HepG2 (cell line): ENCODE results near the gene CTSA. TPM values are rescaled to one million over a fixed set of nuclear protein-coding genes. Genes with fewer than 3 reads are reported as not detected.

Experiments
- ARHGAP35 ChIP-seq: sonication (generic); formaldehyde crosslinking; IDR thresholded peaks from 2 replicates; pipeline ENCODE4 v1.9.0; 2022; ENCODE audit warnings: mild to moderate bottlenecking, inconsistent platforms, moderate library complexity, missing genetic modification reagents, borderline replicate concordance
- ARID4A ChIP-seq: sonication (generic); formaldehyde crosslinking; IDR thresholded peaks from 2 replicates; pipeline ENCODE4 v1.5.0; 2020; ENCODE audit warnings: mild to moderate bottlenecking, missing genetic modification reagents, borderline replicate concordance
- CHD2 ChIP-seq: IDR thresholded peaks from 2 replicates; pipeline ENCODE4 v1.6.1; 2011; ENCODE audit warnings: low read depth, low read length, improper control_type of control experiment
- ELF1 ChIP-seq: sonication (generic); formaldehyde crosslinking; IDR thresholded peaks from 2 replicates; pipeline ENCODE4 v1.4.0; 2020; ENCODE audit warnings: missing genetic modification reagents
- GATA4 ChIP-seq: sonication (generic); IDR thresholded peaks from 2 replicates; pipeline ENCODE4 v1.6.1; 2016; ENCODE audit warnings: antibody characterized with exemption, low read depth, borderline replicate concordance
- GATAD2A ChIP-seq: IDR thresholded peaks from 2 replicates; pipeline ENCODE4 v1.6.1; 2016
- GRHL1 ChIP-seq: sonication (generic); formaldehyde crosslinking; conservative IDR thresholded peaks from 2 replicates; pipeline ENCODE4 v1.8.0; 2022; ENCODE audit warnings: missing genetic modification reagents
- HNF1A ChIP-seq, 2 experiments: sonication (generic) in 1 of 2; formaldehyde crosslinking in 1 of 2; IDR thresholded peaks; 2 replicates each; pipeline versions ENCODE4 v1.4.0 to v1.6.1; 2016 to 2020; ENCODE audit warnings: borderline replicate concordance in 1 of 2, low read depth in 1 of 2, mild to moderate bottlenecking in 1 of 2, missing genetic modification reagents in 1 of 2
- KDM5B ChIP-seq: sonication (generic); formaldehyde crosslinking; IDR thresholded peaks from 2 replicates; pipeline ENCODE4 v1.4.0; 2020; ENCODE audit warnings: missing genetic modification reagents, mild to moderate bottlenecking, borderline replicate concordance
- PATZ1 ChIP-seq: sonication (generic); formaldehyde crosslinking; IDR thresholded peaks from 2 replicates; pipeline ENCODE4 v1.4.0; 2020; ENCODE audit warnings: missing genetic modification reagents
- SOX5 ChIP-seq: IDR thresholded peaks from 2 replicates; pipeline ENCODE4 v1.6.1; 2016; ENCODE audit warnings: borderline replicate concordance
- TARDBP ChIP-seq: sonication (generic); formaldehyde crosslinking; IDR thresholded peaks from 2 replicates; pipeline ENCODE4 v1.8.0; 2022; ENCODE audit warnings: mild to moderate bottlenecking, missing genetic modification reagents
- ZBTB7B ChIP-seq: sonication (generic); formaldehyde crosslinking; IDR thresholded peaks from 2 replicates; pipeline ENCODE4 v1.4.0; 2020; ENCODE audit warnings: missing genetic modification reagents
- ZC3H13 ChIP-seq: sonication (generic); formaldehyde crosslinking; IDR thresholded peaks from 2 replicates; pipeline ENCODE4 v1.8.1; 2023; ENCODE audit warnings: mild to moderate bottlenecking, missing genetic modification reagents, moderate library complexity
- ZEB1 ChIP-seq: IDR thresholded peaks from 2 replicates; pipeline ENCODE4 v1.6.1; 2012; ENCODE audit warnings: mild to moderate bottlenecking, low read depth, inconsistent platforms; ENCODE audit not compliant: insufficient replicate concordance
- ZNF121 ChIP-seq: sonication (generic); formaldehyde crosslinking; IDR thresholded peaks from 2 replicates; pipeline ENCODE4 v1.5.0; 2020; ENCODE audit warnings: mild to moderate bottlenecking, missing genetic modification reagents
- ZNF572 ChIP-seq: sonication (generic); formaldehyde crosslinking; IDR thresholded peaks from 2 replicates; pipeline ENCODE4 v1.5.1; 2020; ENCODE audit warnings: mild to moderate bottlenecking, missing genetic modification reagents
- ZNF577 ChIP-seq: sonication (generic); formaldehyde crosslinking; IDR thresholded peaks from 2 replicates; pipeline ENCODE4 v1.4.0; 2020; ENCODE audit warnings: mild to moderate bottlenecking, low read depth, missing genetic modification reagents, borderline replicate concordance
- polyA plus RNA-seq, 8 experiments: library from polyadenylated mRNA; depleted of rRNA in 3 of 8; stranded (reverse) in 7 of 8; unstranded in 1 of 8; fragments of >200 nt; fragmentation: Illumina TruSeq in 4 of 8; extraction: Trizol in 4 of 8; gene quantifications; 2 replicates each; pipeline versions ENCODE4 v1.2.1 to v1.2.3, GENCODE V29; 2011 to 2016; ENCODE audit warnings: low read depth in 4 of 8, missing spikeins in 1 of 8, mixed read lengths in 1 of 8; ENCODE audit not compliant: insufficient read depth in 1 of 8
- total RNA-seq, 5 experiments: library from RNA; depleted of rRNA; stranded (reverse); fragments of >200 nt; fragmentation: Illumina TruSeq; extraction: Trizol; gene quantifications; 2 replicates each; pipeline ENCODE4 v1.2.3, GENCODE V29; 2016; ENCODE audit warnings: low read depth in 1 of 5

CTSA gene
- total and polyA plus RNA-seq, 2 of the 13 experiments (the other 11 are each of a cell fraction or from before 2014, with no cell fraction given): 202 to 231 TPM

GRCh38 chr20:45888681-45889080 is 2.5 kb upstream of the CTSA start (continued):
- TF ChIP-seq TARDBP (CRISPR knock-in tag): 0 out of 2 replicates have a peak, but pooled peaks have one; percentile 22
- no peak for TF ChIP-seq GRHL1
- TF ChIP-seq ARID4A (CRISPR knock-in tag): no peak
- TF ChIP-seq CHD2: no peak
- no peak for TF ChIP-seq ELF1 (CRISPR knock-in tag)
- no peak for TF ChIP-seq SOX5 (CRISPR knock-in tag)
- no peak for TF ChIP-seq ARHGAP35 (CRISPR knock-in tag)
- no peak for TF ChIP-seq GATAD2A (CRISPR knock-in tag)
- no peak for TF ChIP-seq GATA4
- no peak for TF ChIP-seq ZEB1
- TF ChIP-seq PATZ1 (CRISPR knock-in tag): no peak
- TF ChIP-seq ZBTB7B (CRISPR knock-in tag): no peak
- no peak for TF ChIP-seq HNF1A (IDR thresholded peaks at IDR 0.05; ENCODE audit: low read depth)
- no peak for TF ChIP-seq HNF1A (CRISPR knock-in tag; IDR thresholded peaks at IDR 0.05; ENCODE audit: borderline replicate concordance)
- no peak for TF ChIP-seq ZNF121 (CRISPR knock-in tag)
- TF ChIP-seq ZNF572: no peak
- no peak for TF ChIP-seq ZNF577
- no peak for TF ChIP-seq KDM5B (CRISPR knock-in tag)
- TF ChIP-seq ZC3H13 (CRISPR knock-in tag): peak; percentile 57; the same call in 1 of the 2 replicates
